Fibroblast of lung (primary cell): Measurements from ENCODE around the gene ADAM15. TPM values are rescaled to one million over a fixed set of nuclear protein-coding genes. Genes with fewer than 3 reads are reported as not detected.

Source experiments
- DNase-seq, 2 donors: peaks; one replicate each; pipeline versions ENCODE4 v3.0.0 to v3.0.0-alpha.2; 2010; ENCODE audit warnings: low read depth in 2 of 2
- H2AFZ ChIP-seq: 2 replicates; pipeline ENCODE4 v1.5.1; 2012; ENCODE audit warnings: low read length, control low read depth, inconsistent platforms
- H3K27ac ChIP-seq: 2 replicates; pipeline ENCODE4 v1.5.1; 2011; ENCODE audit warnings: low read length, control low read depth; ENCODE audit not compliant: insufficient read depth
- H3K27me3 ChIP-seq: 2 replicates; pipeline ENCODE4 v1.5.1; 2011; ENCODE audit warnings: mild to moderate bottlenecking, low read length; ENCODE audit not compliant: control insufficient read depth, insufficient read depth
- H3K36me3 ChIP-seq: 2 replicates; pipeline ENCODE4 v1.5.1; 2011; ENCODE audit warnings: low read length; ENCODE audit not compliant: control insufficient read depth, insufficient read depth
- H3K4me1 ChIP-seq: 2 replicates; pipeline ENCODE4 v1.5.1; 2011; ENCODE audit warnings: low read length; ENCODE audit not compliant: control insufficient read depth, insufficient read depth; ENCODE audit errors: extremely low read depth
- H3K4me2 ChIP-seq: 2 replicates; pipeline ENCODE4 v1.5.1; 2011; ENCODE audit warnings: low read length, control low read depth; ENCODE audit not compliant: insufficient read depth; ENCODE audit errors: extremely low read depth
- H3K4me3 ChIP-seq, 4 experiments: fragments of 200-600 bp in 1 of 4; sonication (generic) in 1 of 4; replicated peaks in 1 of 4; 2 replicates each; pipeline ENCODE4 v1.5.1; 2011 to 2016; ENCODE audit warnings: low read length in 4 of 4, low read depth in 3 of 4, mild to moderate bottlenecking in 3 of 4, control low read depth in 2 of 4, inconsistent platforms in 1 of 4, mixed read lengths in 1 of 4; ENCODE audit not compliant: insufficient read depth in 1 of 4; ENCODE audit errors: control extremely low read depth in 1 of 4
- H3K79me2 ChIP-seq: 2 replicates; pipeline ENCODE4 v1.5.1; 2012; ENCODE audit warnings: mild to moderate bottlenecking, low read length, inconsistent platforms; ENCODE audit not compliant: control insufficient read depth, insufficient read depth
- H3K9ac ChIP-seq: 2 replicates; pipeline ENCODE4 v1.5.1; 2011; ENCODE audit warnings: mild to moderate bottlenecking, low read length, control low read depth; ENCODE audit not compliant: insufficient read depth
- H3K9me3 ChIP-seq: 2 replicates; pipeline ENCODE4 v1.5.1; 2012; ENCODE audit warnings: low read depth, low read length; ENCODE audit not compliant: control insufficient read depth, insufficient read depth
- H4K20me1 ChIP-seq: 2 replicates; pipeline ENCODE4 v1.5.1; 2011; ENCODE audit warnings: low read length; ENCODE audit not compliant: control insufficient read depth, insufficient read depth; ENCODE audit errors: extremely low read depth
- CTCF ChIP-seq, 2 donors: IDR thresholded peaks in 1 of 2; conservative IDR thresholded peaks in 1 of 2; 1 replicate in 1 of 2; 2 replicates in 1 of 2; pipeline ENCODE4 v1.5.1; 2011 to 2012; ENCODE audit warnings: low read length in 2 of 2, control low read depth in 1 of 2, inconsistent platforms in 1 of 2, low read depth in 1 of 2, mild to moderate bottlenecking in 1 of 2
- EZH2 ChIP-seq: IDR thresholded peaks from 2 replicates; pipeline ENCODE4 v1.5.1; 2012; ENCODE audit warnings: low read length, control low read depth, mild to moderate bottlenecking; ENCODE audit errors: missing control alignments
- polyA plus RNA-seq, 2 donors: library from polyadenylated mRNA; depleted of rRNA in 1 of 2; stranded (reverse) in 1 of 2; unstranded in 1 of 2; fragments of >200 nt; gene quantifications; 2 replicates each; pipeline ENCODE4 v1.2.1, GENCODE V29; 2011 to 2012; ENCODE audit warnings: missing spikeins in 1 of 2
- total RNA-seq: library from RNA; depleted of rRNA; stranded (reverse); fragments of >200 nt; gene quantifications from 2 replicates; pipeline ENCODE4 v1.2.1, GENCODE V29; 2014

ADAM15 gene
- total and polyA plus RNA-seq, 2 donors (not counting 1 experiment from before 2014, with no cell fraction given) = 19.5 to 58.5 TPM

GRCh38 chr1:155008015-155008941 lies 42.8 kb upstream of the ADAM15 start:
- DNase-seq = no peak
- H3K27ac ChIP-seq = no peak overlapping the region
- H3K79me2 ChIP-seq = peaks cover 11% of the 10 kb centered on the region
- H3K9ac ChIP-seq = no peak overlapping the region
- no peaks in the 10 kb centered on the region for H3K36me3 ChIP-seq
- H3K4me3 ChIP-seq = no peak overlapping the region
- TF ChIP-seq EZH2 (no peak), CTCF (conservative IDR thresholded peaks at IDR 0.05 in 1 of 2, IDR thresholded peaks at IDR 0.05 in 1 of 2; ENCODE audit: low read depth in 1 of 2, low read length in 2 of 2) (no peak)
- peaks cover 14% of the 10 kb centered on the region for H3K4me1 ChIP-seq
- no peak overlapping the region for H3K4me2 ChIP-seq
- no peaks in the 10 kb centered on the region for H4K20me1 ChIP-seq
- no peaks in the 10 kb centered on the region for H3K27me3 ChIP-seq
- H3K9me3 ChIP-seq = no peaks in the 10 kb centered on the region
- no peak overlapping the region for H2AFZ ChIP-seq

DNA sequence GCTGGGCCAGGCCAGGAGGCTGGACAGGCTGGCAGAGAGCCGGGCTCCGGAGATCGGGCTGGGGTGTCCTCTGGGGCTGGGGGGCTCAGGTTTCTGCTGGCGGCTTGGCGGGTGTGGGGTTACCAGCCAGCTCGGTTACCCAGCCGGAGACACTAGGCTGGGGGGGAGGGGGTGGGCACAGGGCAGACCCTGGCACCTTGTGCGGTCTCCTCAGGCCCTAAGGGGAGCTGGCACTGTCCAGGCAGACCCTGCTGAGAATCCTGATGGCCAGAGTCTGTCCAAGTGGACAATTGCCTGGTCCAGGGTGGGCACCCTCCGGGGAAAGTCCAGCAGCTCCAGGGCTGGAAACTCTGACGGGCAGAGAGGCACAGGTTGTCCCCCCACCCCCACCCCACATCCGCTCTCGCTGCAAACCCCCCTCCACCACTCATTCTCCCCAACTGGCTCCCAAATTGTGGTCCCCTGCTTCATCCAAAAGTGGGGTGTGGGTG lies 41.9 kb upstream of the ADAM15 start:
- H3K79me2 ChIP-seq = peaks cover 5% of the 10 kb centered on the region
- no peak for TF ChIP-seq CTCF (conservative IDR thresholded peaks at IDR 0.05 in 1 of 2, IDR thresholded peaks at IDR 0.05 in 1 of 2; ENCODE audit: low read depth in 1 of 2, low read length in 2 of 2)
- TF ChIP-seq EZH2 = no peak

GRCh38 chr1:155009742-155010141 lies 41.4 kb upstream of the ADAM15 start:
- H3K9me3 ChIP-seq = no peaks in the 10 kb centered on the region
- no peaks in the 10 kb centered on the region for H3K27me3 ChIP-seq
- H3K4me2 ChIP-seq = no peak overlapping the region
- peaks cover 2% of the 10 kb centered on the region for H3K79me2 ChIP-seq
- H4K20me1 ChIP-seq = no peaks in the 10 kb centered on the region
- H3K36me3 ChIP-seq = no peaks in the 10 kb centered on the region
- H3K4me3 ChIP-seq = no peak overlapping the region
- no peak overlapping the region for H3K9ac ChIP-seq
- no peak for TF ChIP-seq CTCF (conservative IDR thresholded peaks at IDR 0.05 in 1 of 2, IDR thresholded peaks at IDR 0.05 in 1 of 2; ENCODE audit: low read depth in 1 of 2, low read length in 2 of 2)
- no peak for TF ChIP-seq EZH2
- no peak for DNase-seq
- no peak overlapping the region for H3K27ac ChIP-seq
- peaks cover 7% of the 10 kb centered on the region for H3K4me1 ChIP-seq
- no peak overlapping the region for H2AFZ ChIP-seq

More for the DNA sequence above, 41.9 kb upstream of the ADAM15 start:
- no peaks in the 10 kb centered on the region for H3K36me3 ChIP-seq
- H3K4me3 ChIP-seq = no peak overlapping the region
- H2AFZ ChIP-seq = no peak overlapping the region
- H3K4me2 ChIP-seq = no peak overlapping the region
- no peaks in the 10 kb centered on the region for H3K9me3 ChIP-seq
- H3K27ac ChIP-seq = no peak overlapping the region
- no peaks in the 10 kb centered on the region for H4K20me1 ChIP-seq
- H3K4me1 ChIP-seq = peaks cover 12% of the 10 kb centered on the region
- no peak overlapping the region for H3K9ac ChIP-seq
- no peak for DNase-seq
- H3K27me3 ChIP-seq = no peaks in the 10 kb centered on the region
